Parathyroid adenoma (tissue), 2 donors: ENCODE data around the gene MAP3K1.
A peak's percentile ranks its signal among the peaks of the same experiment; 100 is the strongest.

Experiments used
- H2AFZ ChIP-seq: fragments of 300-600 bp; sonication (generic); one replicate; pipeline ENCODE4 v1.7.0; 2017; ENCODE audit warnings: antibody characterized with exemption, mild to moderate bottlenecking
- H3K27ac ChIP-seq: fragments of 300-600 bp; sonication (generic); one replicate; pipeline ENCODE4 v1.7.0; 2017
- H3K27me3 ChIP-seq: fragments of 300-600 bp; sonication (generic); one replicate; pipeline ENCODE4 v1.7.0; 2017; ENCODE audit warnings: low read length; ENCODE audit not compliant: control insufficient read depth, insufficient read depth
- H3K36me3 ChIP-seq: fragments of 300-600 bp; sonication (generic); one replicate; pipeline ENCODE4 v1.7.0; 2017; ENCODE audit warnings: low read length; ENCODE audit not compliant: control insufficient read depth, insufficient read depth
- H3K4me1 ChIP-seq: fragments of 300-600 bp; sonication (generic); one replicate; pipeline ENCODE4 v1.7.0; 2017; ENCODE audit warnings: control low read depth
- H3K4me2 ChIP-seq: fragments of 300-600 bp; sonication (generic); one replicate; pipeline ENCODE4 v1.7.0; 2017; ENCODE audit warnings: low read length
- H3K4me3 ChIP-seq: fragments of 300-600 bp; sonication (generic); one replicate; pipeline ENCODE4 v1.7.0; 2017; ENCODE audit warnings: low read depth, low read length
- H3K79me2 ChIP-seq: fragments of 300-600 bp; sonication (generic); one replicate; pipeline ENCODE4 v1.7.0; 2017; ENCODE audit warnings: control low read depth
- H3K9ac ChIP-seq: fragments of 300-600 bp; sonication (generic); one replicate; pipeline ENCODE4 v1.7.0; 2017; ENCODE audit warnings: mild to moderate bottlenecking
- H3K9me3 ChIP-seq: fragments of 300-600 bp; sonication (generic); one replicate; pipeline ENCODE4 v1.7.0; 2017; ENCODE audit warnings: low read length; ENCODE audit not compliant: control insufficient read depth
- TF ChIP-seq, protein P1 (sequence below): fragments of 300-600 bp; sonication (generic); IDR thresholded peaks from one replicate; pipeline ENCODE4 v1.7.0; 2017; ENCODE audit warnings: antibody characterized with exemption, mild to moderate bottlenecking
- donor health status: primary hyperparathyroidism.

MAP3K1 gene

DNA sequence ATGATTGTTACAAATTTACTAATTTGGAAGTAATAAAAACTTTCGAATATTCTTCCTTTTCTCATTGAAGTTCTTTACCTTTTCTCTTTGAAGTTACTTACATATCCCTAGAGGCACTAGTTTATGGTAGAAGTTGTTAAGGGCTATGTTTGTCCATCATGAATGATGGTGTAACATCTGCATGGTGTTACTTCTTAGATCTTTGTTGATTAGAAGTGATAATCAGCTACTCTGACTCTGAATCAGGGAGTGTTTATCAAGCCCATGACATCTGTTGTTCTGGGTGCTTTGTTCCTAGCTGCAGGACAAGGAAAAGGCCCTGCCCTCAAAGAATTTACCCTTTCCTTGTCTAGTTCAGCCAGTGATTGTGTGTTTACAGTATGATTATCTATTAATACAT lies 32.9 kb downstream of the MAP3K1 start:
- Histone ChIP-seq H3K4me2 (no peak overlapping the region), H3K27ac (no peak overlapping the region), H3K27me3 (no peaks in the 10 kb centered on the region), H3K79me2 (peaks cover 57% of the 10 kb centered on the region), H3K36me3 (no peaks in the 10 kb centered on the region), H3K4me1 (peaks cover 48% of the 10 kb centered on the region), H3K4me3 (no peak overlapping the region), H3K9me3 (no peaks in the 10 kb centered on the region), H2AFZ (no peak overlapping the region), H3K9ac (no peak overlapping the region)
- TF ChIP-seq, protein P1, sequence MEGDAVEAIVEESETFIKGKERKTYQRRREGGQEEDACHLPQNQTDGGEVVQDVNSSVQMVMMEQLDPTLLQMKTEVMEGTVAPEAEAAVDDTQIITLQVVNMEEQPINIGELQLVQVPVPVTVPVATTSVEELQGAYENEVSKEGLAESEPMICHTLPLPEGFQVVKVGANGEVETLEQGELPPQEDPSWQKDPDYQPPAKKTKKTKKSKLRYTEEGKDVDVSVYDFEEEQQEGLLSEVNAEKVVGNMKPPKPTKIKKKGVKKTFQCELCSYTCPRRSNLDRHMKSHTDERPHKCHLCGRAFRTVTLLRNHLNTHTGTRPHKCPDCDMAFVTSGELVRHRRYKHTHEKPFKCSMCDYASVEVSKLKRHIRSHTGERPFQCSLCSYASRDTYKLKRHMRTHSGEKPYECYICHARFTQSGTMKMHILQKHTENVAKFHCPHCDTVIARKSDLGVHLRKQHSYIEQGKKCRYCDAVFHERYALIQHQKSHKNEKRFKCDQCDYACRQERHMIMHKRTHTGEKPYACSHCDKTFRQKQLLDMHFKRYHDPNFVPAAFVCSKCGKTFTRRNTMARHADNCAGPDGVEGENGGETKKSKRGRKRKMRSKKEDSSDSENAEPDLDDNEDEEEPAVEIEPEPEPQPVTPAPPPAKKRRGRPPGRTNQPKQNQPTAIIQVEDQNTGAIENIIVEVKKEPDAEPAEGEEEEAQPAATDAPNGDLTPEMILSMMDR: no peak

DNA sequence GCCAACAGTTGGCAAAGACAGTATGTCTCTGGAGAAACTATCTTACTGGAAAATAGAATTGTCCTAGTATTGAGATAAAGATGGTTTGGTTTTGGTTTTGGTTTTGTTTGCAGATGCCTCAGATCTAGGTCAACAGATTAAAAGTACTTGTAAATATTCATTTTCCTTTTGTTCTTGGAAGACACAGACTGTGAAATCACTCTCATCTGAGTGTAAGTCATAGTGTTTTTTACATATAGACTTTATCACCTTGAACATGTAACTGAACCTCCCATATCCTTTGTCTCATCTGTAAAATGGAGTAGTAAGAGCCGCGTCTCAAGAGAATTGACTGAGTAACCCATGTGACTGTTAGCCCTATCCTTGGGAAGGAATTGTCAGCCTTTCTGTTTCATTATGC lies 34.3 kb downstream of the MAP3K1 start:
- no peaks in the 10 kb centered on the region for H3K27me3 ChIP-seq
- no peaks in the 10 kb centered on the region for H3K9me3 ChIP-seq
- H3K27ac ChIP-seq: peak overlapping the region; percentile 16
- TF ChIP-seq, protein P1: no peak
- no peak overlapping the region for H3K9ac ChIP-seq
- no peaks in the 10 kb centered on the region for H3K36me3 ChIP-seq
- peak overlapping the region; percentile 23 for H3K4me2 ChIP-seq
- peak overlapping the region; percentile 3 for H3K4me3 ChIP-seq
- peaks cover 55% of the 10 kb centered on the region for H3K79me2 ChIP-seq
- H2AFZ ChIP-seq: no peak overlapping the region
- peaks cover 51% of the 10 kb centered on the region for H3K4me1 ChIP-seq

- Histone ChIP-seq H3K36me3 (no peaks in the 10 kb centered on the region), H3K9ac (no peak overlapping the region), H3K4me1 (peaks cover 47% of the 10 kb centered on the region), H3K4me3 (no peak overlapping the region), H3K79me2 (peaks cover 52% of the 10 kb centered on the region), H2AFZ (no peak overlapping the region), H3K9me3 (no peaks in the 10 kb centered on the region), H3K4me2 (no peak overlapping the region), H3K27me3 (no peaks in the 10 kb centered on the region), H3K27ac (no peak overlapping the region)
- TF ChIP-seq, protein P1: no peak
These were observed 35.1 kb downstream of the MAP3K1 start for GRCh38 chr5:56850423-56850822.

DNA sequence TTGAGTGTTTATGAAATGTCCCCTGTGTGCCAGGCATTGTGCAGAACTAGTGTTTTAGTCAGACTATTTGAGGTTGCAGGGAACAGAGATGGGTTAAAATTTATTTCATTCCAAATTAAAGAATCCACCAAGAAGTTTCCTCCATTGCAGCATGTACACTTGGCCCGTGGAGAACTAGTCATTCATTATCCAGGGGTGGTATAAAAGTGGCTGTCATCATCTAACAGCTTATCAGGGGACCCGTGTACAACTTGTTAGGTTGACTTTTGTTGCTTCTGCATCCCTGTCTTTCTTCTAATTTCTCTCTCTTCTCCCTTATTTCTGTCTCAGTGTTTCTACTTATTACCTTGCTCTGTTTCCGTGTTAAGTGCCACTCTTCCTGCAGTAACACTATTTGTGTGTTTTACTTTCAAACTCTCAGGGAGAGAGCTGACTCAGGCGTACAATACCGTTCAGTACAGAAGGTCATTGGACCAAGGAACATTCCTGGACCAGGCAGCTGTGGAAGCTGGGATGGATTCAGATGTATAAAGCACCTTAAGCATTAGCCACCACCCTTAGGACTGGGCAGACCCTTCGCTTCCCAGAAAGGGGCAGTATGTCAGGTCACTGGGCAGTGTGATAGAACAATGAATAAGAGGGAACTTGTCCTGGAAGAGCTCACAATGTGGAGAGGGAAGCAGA lies 36.1 kb downstream of the MAP3K1 start:
- peaks cover 40% of the 10 kb centered on the region for H3K4me1 ChIP-seq
- TF ChIP-seq, protein P1: no peak
- peak overlapping the region; percentile 13 for H3K4me2 ChIP-seq
- no peak overlapping the region for H3K27ac ChIP-seq
- H3K79me2 ChIP-seq: peaks cover 43% of the 10 kb centered on the region
- no peak overlapping the region for H3K9ac ChIP-seq
- H2AFZ ChIP-seq: no peak overlapping the region
- no peaks in the 10 kb centered on the region for H3K36me3 ChIP-seq
- H3K27me3 ChIP-seq: no peaks in the 10 kb centered on the region
- H3K4me3 ChIP-seq: no peak overlapping the region
- no peaks in the 10 kb centered on the region for H3K9me3 ChIP-seq
